NCI-H748 (cell line): ENCODE measurements around the gene OR6Y1.

ENCODE experiments used
- DNase-seq: peaks from one replicate; lab custom pipeline; 2025; ENCODE audit not compliant: unreplicated experiment; lab: John Stamatoyannopoulos, UW

OR6Y1 gene

GRCh38 chr1:158554352-158554751 is at the start of gene OR6Y1:
OR6Y1 (minus strand) TSS chr1:158554405; CDS start chr1:158548105, 6,300 bp downstream.
- no peak for DNase-seq

DNA sequence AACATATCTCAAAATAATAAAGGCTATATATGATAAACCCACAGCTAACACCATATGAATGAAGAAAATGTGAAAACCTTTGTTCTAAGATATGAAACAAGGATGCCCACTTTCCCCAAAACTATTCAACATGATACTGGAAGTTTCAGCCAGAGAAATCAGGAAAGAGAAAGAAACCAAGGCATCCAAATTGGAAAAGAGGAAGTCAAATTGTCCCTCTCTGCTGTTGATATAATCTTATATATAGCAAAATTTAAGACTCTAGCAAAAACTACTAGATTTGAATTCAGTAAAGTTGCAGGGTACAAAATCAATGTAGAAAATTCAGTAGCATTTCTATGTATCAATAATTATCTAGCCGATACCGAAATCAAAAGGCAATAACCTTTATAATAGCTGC is 46.5 kb upstream of the OR6Y1 start:
- no peak for DNase-seq

DNA sequence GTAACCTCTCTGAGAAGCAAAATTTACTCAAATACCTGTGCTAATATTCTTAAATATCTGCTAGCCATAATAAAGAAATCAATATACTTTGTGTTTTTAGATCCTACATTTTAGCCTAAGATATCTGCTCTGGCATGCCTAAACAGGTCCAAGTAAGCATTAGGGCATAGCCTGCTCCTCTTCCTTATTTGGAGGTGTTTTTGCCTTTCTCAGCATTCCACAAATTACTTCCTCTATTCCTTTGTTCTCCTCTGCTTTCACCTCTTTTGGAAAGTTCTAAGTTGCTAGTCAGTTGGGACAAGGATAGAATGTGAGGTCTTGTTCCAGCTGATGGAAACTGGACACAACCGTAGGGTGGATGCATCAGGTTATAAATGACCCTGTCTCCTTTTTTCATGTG is 32.7 kb upstream of the OR6Y1 start:
- no peak for DNase-seq

GRCh38 chr1:158583962-158584361 is 29.8 kb upstream of the OR6Y1 start:
- no peak for DNase-seq

DNA sequence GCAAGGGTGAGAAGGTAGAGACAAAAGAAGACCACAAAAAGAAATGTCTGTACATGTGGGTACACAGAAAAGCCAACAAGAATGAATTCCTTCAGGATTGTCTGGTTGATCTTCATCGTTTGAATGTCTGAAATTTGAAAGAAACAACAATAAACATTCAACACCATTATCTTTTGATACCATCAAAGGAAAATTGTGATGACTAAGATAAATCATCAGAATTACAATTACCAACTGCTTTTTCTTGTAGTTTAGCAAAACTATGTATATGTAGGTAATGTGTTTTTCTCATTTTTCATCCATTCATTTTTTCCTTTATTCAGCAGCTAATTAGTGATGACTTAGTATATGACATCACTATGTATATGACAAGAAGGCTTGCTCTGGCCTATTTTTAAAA is 25.5 kb upstream of the OR6Y1 start, which contains the start of gene OR10X1:
Gene OR10X1, minus strand, starts transcription at position 167 of the 400 bp plus-strand sequence. Its CDS starts 0 bp downstream, at position 167.
- DNase-seq: no peak

DNA sequence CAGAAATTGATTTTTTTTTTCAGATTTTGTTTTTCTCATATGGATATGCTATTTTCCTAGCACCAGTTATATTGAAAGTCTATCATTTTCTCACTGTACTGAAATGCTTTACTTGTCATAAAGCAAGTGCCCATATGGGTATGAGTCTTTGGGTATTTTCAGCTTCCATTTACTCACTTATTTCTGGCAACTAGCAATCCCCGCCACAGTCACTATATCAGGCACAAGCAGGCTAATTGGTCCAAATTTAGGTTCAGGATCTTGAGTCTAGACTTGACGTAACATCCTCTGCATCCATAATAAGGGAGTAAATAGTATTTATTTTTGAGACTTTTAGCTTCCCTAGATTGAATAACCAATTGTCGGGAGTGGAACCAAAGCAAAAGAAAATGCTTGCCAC is 23.4 kb upstream of the OR6Y1 start:
- no peak for DNase-seq

DNA sequence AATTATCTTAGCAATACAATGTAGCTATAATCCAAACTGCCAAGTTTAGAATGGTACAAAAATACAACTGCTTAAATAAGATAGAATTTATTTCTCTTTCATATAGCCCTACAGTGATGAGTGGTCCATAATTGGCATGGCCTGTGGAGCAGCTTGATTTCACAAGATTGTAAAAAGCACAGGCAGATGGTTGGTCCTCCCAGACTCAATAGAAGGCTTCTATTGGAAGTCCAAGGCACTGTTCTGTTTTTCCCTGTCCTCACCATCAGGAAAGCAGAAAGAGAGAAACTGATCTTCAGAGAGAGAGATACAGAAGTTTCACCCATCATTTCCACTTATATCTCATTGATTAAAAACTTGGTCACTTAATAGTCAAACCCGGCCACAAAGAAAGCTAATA is 18.0 kb upstream of the OR6Y1 start:
- DNase-seq: no peak

DNA sequence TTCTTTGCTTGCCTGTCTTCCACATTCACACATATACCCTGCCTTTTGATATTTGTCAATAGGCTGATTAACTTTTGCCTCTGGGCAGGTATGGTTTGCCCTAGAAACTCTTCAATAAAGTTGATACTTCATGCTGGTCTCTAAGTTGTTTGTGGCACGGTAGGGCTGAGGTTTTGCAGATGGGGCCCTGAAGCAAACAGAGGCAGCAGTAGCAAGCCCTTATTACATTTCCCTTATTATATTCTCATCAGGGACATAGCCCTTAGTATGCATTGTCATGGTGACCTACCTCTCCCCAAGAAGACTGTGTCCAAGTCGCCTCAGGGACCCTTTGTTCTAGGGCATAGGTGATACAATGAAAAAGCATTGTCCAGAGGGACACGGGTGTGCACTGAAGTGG is 16.3 kb upstream of the OR6Y1 start, which contains the start of gene OR6P1:
Gene OR6P1, minus strand, starts transcription at position 101 of the 400 bp plus-strand sequence. CDS start 6,976 bp downstream, outside the sequence.
- DNase-seq: no peak

- no peak for DNase-seq
Observed at GRCh38 chr1:158564608-158565007, 10.4 kb upstream of the OR6Y1 start.

DNA sequence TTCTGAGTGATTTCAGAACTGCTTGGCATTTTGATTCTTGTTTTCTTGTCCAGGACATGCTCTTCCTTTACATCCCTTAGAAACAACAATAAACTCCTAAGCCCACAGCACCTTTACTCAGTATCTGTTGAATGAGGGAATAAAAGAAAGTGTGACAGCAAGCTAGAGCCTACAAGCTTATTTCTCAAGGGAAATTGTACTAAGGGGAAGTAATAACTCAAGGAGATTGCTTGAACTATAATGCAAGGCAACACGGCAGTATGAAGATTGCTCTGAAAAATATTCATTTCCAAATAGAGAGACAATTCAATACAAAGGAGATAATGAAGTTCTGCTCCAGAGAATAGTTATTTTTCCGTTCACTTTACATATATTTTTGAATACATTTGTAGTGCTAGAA is 9.6 kb upstream of the OR6Y1 start:
- DNase-seq: no peak

DNA sequence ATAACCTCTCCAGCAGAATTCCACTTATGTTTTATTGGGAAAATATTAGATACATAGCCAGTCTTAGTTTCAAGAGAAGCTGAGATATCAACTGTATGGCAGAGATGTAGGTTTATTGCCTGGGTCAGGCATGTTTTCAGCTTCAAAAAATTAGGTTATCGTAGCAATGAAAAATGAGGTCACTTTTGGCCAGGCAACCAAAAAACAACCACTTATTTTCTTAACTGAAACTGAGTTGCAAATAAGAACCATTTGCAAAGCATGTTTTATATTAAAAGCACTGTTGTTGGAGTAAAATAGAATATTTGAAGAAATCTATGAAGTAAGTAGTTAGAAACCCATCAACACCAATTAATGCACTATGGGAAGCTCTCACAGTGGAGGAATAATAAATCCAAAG is 5.5 kb upstream of the OR6Y1 start:
- no peak for DNase-seq

- DNase-seq: no peak
Observed at GRCh38 chr1:158552296-158552695, 1.9 kb downstream of the OR6Y1 start.

DNA sequence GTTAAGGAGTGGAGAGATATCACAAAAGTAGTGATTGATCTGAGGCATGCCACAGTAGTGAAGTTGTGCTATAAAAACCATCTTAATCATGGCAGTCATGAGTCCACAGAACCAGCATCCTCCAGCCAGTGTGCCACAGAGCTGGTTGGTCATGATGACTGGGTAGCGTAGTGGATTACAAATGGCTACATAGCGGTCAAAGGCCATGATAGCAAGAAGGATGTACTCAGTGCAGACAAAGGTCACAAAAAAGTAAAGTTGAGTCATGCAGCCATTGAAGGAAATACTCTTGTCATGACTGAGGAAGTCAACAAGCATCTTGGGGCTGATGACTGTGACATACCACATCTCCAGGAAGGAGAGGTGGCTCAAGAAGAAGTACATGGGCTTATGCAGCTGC is 6.7 kb downstream of the OR6Y1 start:
- DNase-seq: no peak

DNA sequence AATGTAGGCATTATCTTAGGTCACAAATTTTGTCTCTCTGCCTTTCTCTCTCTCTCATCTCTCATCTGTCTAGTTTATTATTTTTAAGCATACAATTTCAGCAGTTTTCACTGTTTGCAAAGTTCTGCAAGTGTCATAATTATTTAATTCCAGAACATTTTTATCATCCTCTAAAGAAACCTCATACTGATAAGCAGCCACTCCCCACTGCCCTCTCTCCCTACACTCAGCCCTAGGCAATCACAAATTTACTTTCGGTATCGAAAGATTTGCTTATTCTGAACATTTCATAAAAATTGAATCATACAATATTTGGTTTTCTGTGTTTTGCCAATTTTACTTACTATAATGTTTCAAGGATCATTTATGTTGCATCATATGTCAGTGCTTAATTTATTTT is 16.6 kb downstream of the OR6Y1 start:
- DNase-seq: no peak

DNA sequence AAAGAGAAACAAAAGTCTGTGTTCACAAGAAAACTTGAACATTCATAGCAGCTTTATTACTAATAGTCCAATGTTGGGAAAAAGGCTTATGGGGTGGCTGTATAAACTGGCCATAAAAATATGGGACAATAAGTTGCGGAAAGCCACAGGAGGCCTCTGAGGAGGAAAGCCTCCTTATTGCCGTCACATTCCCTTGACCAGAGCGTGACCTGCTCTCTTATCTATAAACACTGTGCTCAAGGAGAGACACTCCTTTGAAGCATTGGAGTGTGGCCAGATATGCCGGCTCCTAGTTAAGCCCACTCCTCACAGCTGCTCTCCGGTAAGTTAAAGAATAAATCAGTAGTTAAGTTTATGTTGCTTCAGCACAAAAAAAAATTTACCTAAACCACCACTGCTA is 19.7 kb downstream of the OR6Y1 start:
- DNase-seq: no peak

DNA sequence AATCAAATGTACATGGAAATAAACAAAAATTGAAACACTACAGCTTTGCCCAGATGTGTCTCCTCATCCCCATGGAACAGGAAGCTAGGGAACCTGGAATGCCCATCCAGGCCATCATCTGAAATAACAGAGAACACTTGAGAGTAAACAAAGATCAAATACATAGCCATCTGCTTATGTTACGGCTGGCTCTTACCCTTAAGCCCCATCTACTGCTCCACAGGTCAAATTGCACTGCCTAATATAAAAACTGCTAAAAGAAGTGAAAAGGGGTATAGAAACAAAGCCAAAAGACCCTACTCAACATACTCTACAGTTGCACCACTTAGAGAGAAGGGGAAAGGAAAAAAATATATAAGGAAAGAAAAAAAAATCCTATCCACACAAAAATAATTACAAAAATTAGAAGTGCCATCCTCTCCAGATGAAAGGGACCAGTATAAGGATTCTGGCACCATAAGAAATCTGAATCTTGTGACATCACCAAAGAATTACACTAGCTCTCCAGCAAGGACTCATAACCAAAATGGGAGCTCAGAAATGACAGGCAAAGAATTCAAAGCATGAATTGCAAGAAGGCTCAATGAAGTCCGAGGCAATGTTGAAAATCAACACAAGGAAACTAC is 26.9 kb downstream of the OR6Y1 start:
- DNase-seq: peak; percentile 50

GRCh38 chr1:158521666-158522058 is 32.5 kb downstream of the OR6Y1 start:
- DNase-seq: no peak

- DNase-seq: no peak
Observed at GRCh38 chr1:158520955-158521665, 33.1 kb downstream of the OR6Y1 start.

GRCh38 chr1:158520021-158520420 is 34.2 kb downstream of the OR6Y1 start:
- DNase-seq: no peak

DNA sequence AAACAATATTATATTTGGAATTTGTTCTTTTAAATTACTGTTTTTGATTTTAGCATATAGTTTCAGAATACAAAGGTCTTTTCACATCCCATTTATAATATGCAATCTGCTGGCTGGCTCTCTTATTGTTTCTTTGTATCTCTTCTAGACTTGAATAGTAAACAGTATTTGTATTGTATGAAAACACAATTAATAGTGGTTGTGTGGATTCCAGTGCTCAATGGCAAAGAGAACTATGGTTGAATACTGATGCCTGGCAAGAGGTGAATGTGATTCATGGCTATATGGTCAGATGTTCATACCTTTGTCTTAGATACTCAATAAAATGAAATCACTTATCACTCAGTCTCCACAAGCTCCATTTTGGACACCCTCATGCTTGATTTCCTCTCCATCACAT is 37.2 kb downstream of the OR6Y1 start:
- no peak for DNase-seq

DNA sequence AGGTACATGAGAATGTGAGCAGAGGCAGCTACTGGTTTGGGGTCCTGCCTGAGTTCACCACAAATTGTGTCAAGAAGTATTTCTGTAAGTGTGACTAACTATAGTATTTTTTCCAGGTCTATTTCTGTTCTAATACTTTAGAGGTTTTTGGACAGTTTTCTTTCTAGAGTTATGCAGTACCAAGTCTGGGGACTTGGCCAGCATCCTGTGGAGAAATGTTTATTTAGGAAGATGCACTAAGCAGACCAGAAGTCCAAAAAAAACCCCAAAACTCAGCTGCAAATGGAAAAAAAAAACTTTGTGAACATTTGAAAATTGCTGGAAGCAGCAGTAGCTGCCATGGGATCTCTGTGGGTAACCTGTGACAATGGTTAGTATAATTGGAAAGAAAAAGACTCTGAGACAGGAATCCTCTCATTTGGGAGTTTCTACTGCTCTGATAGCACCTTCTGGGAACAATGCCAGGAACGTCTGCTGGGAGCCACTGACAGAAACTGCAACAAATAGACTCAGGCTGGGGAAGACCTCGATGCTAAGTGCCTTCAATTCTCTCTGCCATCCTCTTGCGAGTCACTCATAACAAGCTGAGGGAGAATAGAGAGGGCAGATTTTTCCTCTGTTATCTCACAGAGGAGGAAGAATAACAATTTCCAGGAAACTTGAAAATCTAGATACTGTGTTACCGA is 44.6 kb downstream of the OR6Y1 start:
- no peak for DNase-seq

GRCh38 chr1:158507511-158507910 is 46.7 kb downstream of the OR6Y1 start:
- no peak for DNase-seq
